Neural cell (in vitro differentiated cells): ENCODE data around the gene IL18BP. TPM values are rescaled to one million over a fixed set of nuclear protein-coding genes. Genes with fewer than 3 reads are reported as not detected.

Experiments used
- H2AFZ ChIP-seq: fragments of 200-600, 300-800 bp; sonication (generic), shearing (Covaris generic); 2 replicates; pipeline ENCODE4 v1.6.0; 2014; ENCODE audit warnings: low read depth, mild to moderate bottlenecking, antibody characterized with exemption, low read length, moderate library complexity
- H3F3A ChIP-seq: fragments of 200-600 bp; shearing (Covaris generic); 2 replicates; pipeline ENCODE4 v1.6.1; 2016; ENCODE audit warnings: mild to moderate bottlenecking, moderate library complexity, mixed read lengths, antibody characterized with exemption, low read length; ENCODE audit not compliant: insufficient read depth, poor library complexity, severe bottlenecking
- H3K27ac ChIP-seq: fragments of 200-600, 300-800 bp; sonication (generic), shearing (Covaris generic); 2 replicates; pipeline ENCODE4 v1.5.1; 2014; ENCODE audit warnings: mild to moderate bottlenecking, low read length, moderate library complexity
- H3K27me3 ChIP-seq: fragments of 300-800, 200-600 bp; sonication (generic), shearing (Covaris generic); 2 replicates; pipeline ENCODE4 v1.6.0; 2014; ENCODE audit warnings: mild to moderate bottlenecking, low read depth, low read length, moderate library complexity; ENCODE audit not compliant: insufficient read depth
- H3K36me3 ChIP-seq: fragments of 300-800, 200-600 bp; sonication (generic), shearing (Covaris generic); 2 replicates; pipeline ENCODE4 v1.5.1; 2014; ENCODE audit warnings: mild to moderate bottlenecking, antibody characterized with exemption, low read length, moderate library complexity; ENCODE audit not compliant: insufficient read depth
- H3K4me2 ChIP-seq: fragments of 300-800, 200-600 bp; sonication (generic), shearing (Covaris generic); 2 replicates; pipeline ENCODE4 v1.6.0; 2014; ENCODE audit warnings: mild to moderate bottlenecking, low read length
- H3K4me3 ChIP-seq: fragments of 300-800, 200-600 bp; sonication (generic), shearing (Covaris generic); 2 replicates; pipeline ENCODE4 v1.5.1; 2014; ENCODE audit warnings: mild to moderate bottlenecking, low read length, moderate library complexity
- H3K79me2 ChIP-seq: fragments of 200-600 bp; shearing (Covaris generic); replicated peaks from 2 replicates; pipeline ENCODE4 v1.6.0; 2014; ENCODE audit warnings: mild to moderate bottlenecking, low read length, moderate library complexity; ENCODE audit not compliant: insufficient read depth
- H3K9ac ChIP-seq: fragments of 300-800, 200-600 bp; sonication (generic), shearing (Covaris generic); 2 replicates; pipeline ENCODE4 v1.6.1; 2016; ENCODE audit warnings: mild to moderate bottlenecking, low read length, mixed read lengths
- H3K9me2 ChIP-seq: fragments of 200-600 bp; shearing (Covaris generic); 2 replicates; pipeline ENCODE4 v1.6.1; 2016; ENCODE audit warnings: mild to moderate bottlenecking, low read length, mixed read lengths; ENCODE audit not compliant: insufficient read depth
- H3K9me3 ChIP-seq: fragments of 200-600, 300-800 bp; sonication (generic), shearing (Covaris generic); 2 replicates; pipeline ENCODE4 v1.6.1; 2016; ENCODE audit warnings: mild to moderate bottlenecking, mixed run types, low read length, moderate library complexity, mixed read lengths
- H4K20me1 ChIP-seq: fragments of 200-600 bp; shearing (Covaris generic); 2 replicates; pipeline ENCODE4 v1.6.1; 2016; ENCODE audit warnings: mild to moderate bottlenecking, mixed run types; ENCODE audit not compliant: insufficient read depth
- EZH2 ChIP-seq: fragments of 200-600, 300-800 bp; shearing (Covaris generic), sonication (generic); IDR thresholded peaks from 2 replicates; pipeline ENCODE4 v1.6.1; 2014; ENCODE audit warnings: antibody characterized with exemption, low read length, borderline replicate concordance, mild to moderate bottlenecking; ENCODE audit not compliant: insufficient read depth, poor library complexity, severe bottlenecking
- POLR2AphosphoS5 ChIP-seq: IDR thresholded peaks from 2 replicates; pipeline ENCODE4 v1.6.1; 2012
- RAD21 ChIP-seq: fragments of 450-650 bp; conservative IDR thresholded peaks from 2 replicates; pipeline ENCODE4 v1.6.1; 2014; ENCODE audit warnings: antibody characterized with exemption, mild to moderate bottlenecking, moderate library complexity
- SMC3 ChIP-seq: fragments of 450-650 bp; conservative IDR thresholded peaks from 2 replicates; pipeline ENCODE4 v1.6.1; 2014; ENCODE audit warnings: antibody characterized with exemption, mild to moderate bottlenecking, moderate library complexity; ENCODE audit not compliant: poor library complexity
- TAF1 ChIP-seq: IDR thresholded peaks from 2 replicates; pipeline ENCODE4 v1.6.1; 2012; ENCODE audit warnings: low read depth
- polyA plus RNA-seq: library from polyadenylated mRNA; depleted of rRNA; stranded (reverse); fragments of >200 nt; gene quantifications from 2 replicates; pipeline ENCODE4 v1.2.3, GENCODE V29; 2014
- TF ChIP-seq, protein P1 (sequence below): IDR thresholded peaks from 2 replicates; pipeline ENCODE4 v1.6.1; 2012; ENCODE audit warnings: borderline replicate concordance
- TF ChIP-seq, protein P2 (sequence below): fragments of 450-650 bp; IDR thresholded peaks from 2 replicates; pipeline ENCODE4 v1.5.1; 2014; ENCODE audit warnings: antibody characterized with exemption, mild to moderate bottlenecking, moderate library complexity; ENCODE audit not compliant: poor library complexity, severe bottlenecking

Gene IL18BP
- polyA plus RNA-seq, 1 donor from 2014 or later = 3.1 TPM

DNA sequence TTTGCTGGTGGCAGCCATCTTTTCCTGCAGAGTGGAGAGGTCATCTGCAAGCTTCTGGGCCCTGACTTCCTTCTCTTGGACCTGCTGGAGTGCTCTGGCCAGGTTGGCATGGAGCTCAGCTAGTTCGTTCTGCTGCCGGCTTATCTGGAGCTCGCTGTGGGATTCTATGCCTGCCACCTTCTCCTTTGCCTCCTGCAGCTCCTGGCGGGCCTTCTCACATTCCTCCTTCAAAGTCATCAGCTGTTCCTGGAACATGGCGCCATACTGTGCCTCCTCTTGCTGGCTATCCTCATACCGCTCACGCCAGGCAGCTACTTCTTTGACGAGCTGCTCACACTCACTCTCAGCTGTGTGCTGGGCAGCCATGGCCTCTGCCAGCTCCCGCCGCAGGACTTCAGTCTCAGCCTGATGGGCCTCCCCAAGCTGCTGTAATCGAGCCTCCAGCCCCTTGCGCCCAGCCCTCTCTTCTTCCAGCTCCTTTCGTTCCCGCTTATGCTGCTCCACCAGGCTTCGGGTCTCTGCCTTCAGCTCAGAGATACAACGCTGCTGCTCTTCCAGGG, 16.1 kb downstream of the IL18BP start:
- Histone ChIP-seq H3K27me3 (no peaks in the 10 kb centered on the region), H3K4me2 (no peak overlapping the region), H3K36me3 (no peaks in the 10 kb centered on the region), H3K79me2 (no peaks in the 10 kb centered on the region), H3F3A (no peaks in the 10 kb centered on the region), H3K9me2 (no peaks in the 10 kb centered on the region), H3K4me3 (no peak overlapping the region), H3K9ac (no peak overlapping the region), H3K27ac (no peak overlapping the region), H3K9me3 (no peaks in the 10 kb centered on the region), H4K20me1 (peaks cover 3% of the 10 kb centered on the region), H2AFZ (no peak overlapping the region)
- TF ChIP-seq, protein P1, sequence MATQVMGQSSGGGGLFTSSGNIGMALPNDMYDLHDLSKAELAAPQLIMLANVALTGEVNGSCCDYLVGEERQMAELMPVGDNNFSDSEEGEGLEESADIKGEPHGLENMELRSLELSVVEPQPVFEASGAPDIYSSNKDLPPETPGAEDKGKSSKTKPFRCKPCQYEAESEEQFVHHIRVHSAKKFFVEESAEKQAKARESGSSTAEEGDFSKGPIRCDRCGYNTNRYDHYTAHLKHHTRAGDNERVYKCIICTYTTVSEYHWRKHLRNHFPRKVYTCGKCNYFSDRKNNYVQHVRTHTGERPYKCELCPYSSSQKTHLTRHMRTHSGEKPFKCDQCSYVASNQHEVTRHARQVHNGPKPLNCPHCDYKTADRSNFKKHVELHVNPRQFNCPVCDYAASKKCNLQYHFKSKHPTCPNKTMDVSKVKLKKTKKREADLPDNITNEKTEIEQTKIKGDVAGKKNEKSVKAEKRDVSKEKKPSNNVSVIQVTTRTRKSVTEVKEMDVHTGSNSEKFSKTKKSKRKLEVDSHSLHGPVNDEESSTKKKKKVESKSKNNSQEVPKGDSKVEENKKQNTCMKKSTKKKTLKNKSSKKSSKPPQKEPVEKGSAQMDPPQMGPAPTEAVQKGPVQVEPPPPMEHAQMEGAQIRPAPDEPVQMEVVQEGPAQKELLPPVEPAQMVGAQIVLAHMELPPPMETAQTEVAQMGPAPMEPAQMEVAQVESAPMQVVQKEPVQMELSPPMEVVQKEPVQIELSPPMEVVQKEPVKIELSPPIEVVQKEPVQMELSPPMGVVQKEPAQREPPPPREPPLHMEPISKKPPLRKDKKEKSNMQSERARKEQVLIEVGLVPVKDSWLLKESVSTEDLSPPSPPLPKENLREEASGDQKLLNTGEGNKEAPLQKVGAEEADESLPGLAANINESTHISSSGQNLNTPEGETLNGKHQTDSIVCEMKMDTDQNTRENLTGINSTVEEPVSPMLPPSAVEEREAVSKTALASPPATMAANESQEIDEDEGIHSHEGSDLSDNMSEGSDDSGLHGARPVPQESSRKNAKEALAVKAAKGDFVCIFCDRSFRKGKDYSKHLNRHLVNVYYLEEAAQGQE = no peak
- TF ChIP-seq RAD21 (no peak), SMC3 (no peak), POLR2AphosphoS5 (no peak)

DNA sequence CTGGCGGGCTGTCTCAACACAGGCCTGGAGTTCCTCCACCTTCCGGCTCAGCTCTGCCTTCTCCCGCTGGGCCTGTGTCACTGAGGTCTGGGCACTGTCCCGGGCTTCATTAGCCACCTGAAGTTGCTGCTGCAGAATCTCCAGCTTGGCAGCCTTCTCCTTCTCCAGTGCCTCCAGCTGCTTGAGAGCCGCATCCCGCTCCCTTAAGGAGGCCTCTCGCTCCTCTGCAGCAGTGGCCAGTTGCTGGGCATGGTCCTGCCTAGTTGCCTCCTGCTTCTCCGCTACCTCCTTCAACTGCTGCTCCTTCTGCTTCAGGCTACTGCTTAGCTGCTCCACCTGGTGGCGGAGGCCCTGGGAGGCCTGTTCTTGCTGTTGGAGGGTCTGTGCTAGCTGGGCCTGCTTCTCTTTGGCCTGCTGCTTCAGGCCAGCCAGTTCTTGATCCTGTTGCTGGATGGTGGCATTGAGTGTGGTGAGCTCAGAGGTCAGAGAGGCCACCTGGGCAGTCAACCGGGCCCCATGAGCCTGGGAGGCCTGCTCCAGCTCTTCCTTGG, 16.9 kb downstream of the IL18BP start:
- H3F3A ChIP-seq = no peaks in the 10 kb centered on the region
- no peaks in the 10 kb centered on the region for H3K9me2 ChIP-seq
- no peak overlapping the region for H3K4me2 ChIP-seq
- peaks cover 3% of the 10 kb centered on the region for H4K20me1 ChIP-seq
- TF ChIP-seq, protein P2, sequence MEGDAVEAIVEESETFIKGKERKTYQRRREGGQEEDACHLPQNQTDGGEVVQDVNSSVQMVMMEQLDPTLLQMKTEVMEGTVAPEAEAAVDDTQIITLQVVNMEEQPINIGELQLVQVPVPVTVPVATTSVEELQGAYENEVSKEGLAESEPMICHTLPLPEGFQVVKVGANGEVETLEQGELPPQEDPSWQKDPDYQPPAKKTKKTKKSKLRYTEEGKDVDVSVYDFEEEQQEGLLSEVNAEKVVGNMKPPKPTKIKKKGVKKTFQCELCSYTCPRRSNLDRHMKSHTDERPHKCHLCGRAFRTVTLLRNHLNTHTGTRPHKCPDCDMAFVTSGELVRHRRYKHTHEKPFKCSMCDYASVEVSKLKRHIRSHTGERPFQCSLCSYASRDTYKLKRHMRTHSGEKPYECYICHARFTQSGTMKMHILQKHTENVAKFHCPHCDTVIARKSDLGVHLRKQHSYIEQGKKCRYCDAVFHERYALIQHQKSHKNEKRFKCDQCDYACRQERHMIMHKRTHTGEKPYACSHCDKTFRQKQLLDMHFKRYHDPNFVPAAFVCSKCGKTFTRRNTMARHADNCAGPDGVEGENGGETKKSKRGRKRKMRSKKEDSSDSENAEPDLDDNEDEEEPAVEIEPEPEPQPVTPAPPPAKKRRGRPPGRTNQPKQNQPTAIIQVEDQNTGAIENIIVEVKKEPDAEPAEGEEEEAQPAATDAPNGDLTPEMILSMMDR = peak; percentile 45
- TF ChIP-seq EZH2 (no peak), RAD21 (peak; percentile 19), SMC3 (peak; percentile 45)
- H3K9ac ChIP-seq = no peak overlapping the region
- no peaks in the 10 kb centered on the region for H3K79me2 ChIP-seq
- no peaks in the 10 kb centered on the region for H3K27me3 ChIP-seq
- no peak overlapping the region for H2AFZ ChIP-seq
- H3K4me3 ChIP-seq = no peak overlapping the region
- no peaks in the 10 kb centered on the region for H3K36me3 ChIP-seq
- no peaks in the 10 kb centered on the region for H3K9me3 ChIP-seq
- H3K27ac ChIP-seq = no peak overlapping the region

DNA sequence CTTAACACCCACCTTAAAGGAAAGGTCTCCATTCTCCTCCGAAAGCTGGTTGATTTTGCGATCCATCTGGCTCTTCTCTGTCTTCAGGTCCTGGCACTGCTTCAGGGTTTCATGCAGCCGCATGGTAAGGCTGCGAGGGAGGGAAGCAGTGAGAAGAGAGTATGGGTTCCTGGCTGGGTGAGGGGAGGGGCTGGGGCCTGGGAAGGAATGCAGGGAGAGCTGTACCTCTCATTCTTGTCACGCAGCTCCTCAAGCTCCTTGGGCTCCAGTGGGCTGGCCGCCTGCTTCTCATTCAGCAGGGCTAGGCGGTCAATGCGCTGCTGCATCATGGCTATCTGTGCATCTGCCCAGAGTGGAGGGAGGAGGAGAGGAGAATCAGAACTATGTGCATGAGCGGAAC, 19.5 kb downstream of the IL18BP start:
- no peaks in the 10 kb centered on the region for H3K9me2 ChIP-seq
- H3K4me2 ChIP-seq = no peak overlapping the region
- H3K27ac ChIP-seq = no peak overlapping the region
- no peak overlapping the region for H3K9ac ChIP-seq
- no peak overlapping the region for H3K4me3 ChIP-seq
- no peaks in the 10 kb centered on the region for H3K9me3 ChIP-seq
- no peaks in the 10 kb centered on the region for H3K27me3 ChIP-seq
- no peaks in the 10 kb centered on the region for H3K36me3 ChIP-seq
- no peaks in the 10 kb centered on the region for H4K20me1 ChIP-seq
- no peak for TF ChIP-seq TAF1
- TF ChIP-seq POLR2AphosphoS5 = no peak
- TF ChIP-seq SMC3 = no peak
- H3F3A ChIP-seq = no peaks in the 10 kb centered on the region
- H2AFZ ChIP-seq = no peak overlapping the region
- H3K79me2 ChIP-seq = no peaks in the 10 kb centered on the region
